Measurements from ENCODE around the gene DAAM2. TPM values are rescaled to one million over a fixed set of nuclear protein-coding genes. Genes with fewer than 3 reads are reported as not detected.

DAAM2 gene
- total and polyA plus RNA-seq, 2 of the 8 experiments (the other 6 are each of a cell fraction or from before 2014, with no cell fraction given), result 1.5 to 2.9 TPM

GRCh38 chr6:39876111-39876510, 83.9 kb downstream of the DAAM2 start:
- no peak overlapping the region for H3K14ac ChIP-seq (ENCODE audit: insufficient read length)
- H3K36me3 ChIP-seq (ENCODE audit: control insufficient read depth in 2 of 4, insufficient read depth in 4 of 4, low read length in 3 of 4), result no peaks in the 10 kb centered on the region
- no peaks in the 10 kb centered on the region for H3K23me2 ChIP-seq (ENCODE audit: low read depth, low read length)
- H2BK15ac ChIP-seq (ENCODE audit: low read length), result no peak overlapping the region
- H3K9me3 ChIP-seq (ENCODE audit: insufficient read depth in 2 of 2, low read depth in 1 of 2, low read length in 1 of 2), result no peaks in the 10 kb centered on the region
- no peaks in the 10 kb centered on the region for H3K79me2 ChIP-seq (ENCODE audit: control insufficient read depth in 1 of 2, insufficient read depth in 2 of 2, low read length in 2 of 2)
- no peaks in the 10 kb centered on the region for H3K27me3 ChIP-seq (replicated peaks in 1 of 4; ENCODE audit: control insufficient read depth in 3 of 4, extremely low read depth in 1 of 4, insufficient read depth in 3 of 4, low read length in 3 of 4)
- H2AFZ ChIP-seq (ENCODE audit: low read length), result no peak overlapping the region
- no peak overlapping the region for H3K56ac ChIP-seq (replicated peaks; ENCODE audit: insufficient read length, low read depth, low read length)
- no peak overlapping the region for H3K4ac ChIP-seq (replicated peaks; ENCODE audit: insufficient read length, low read depth, low read length)
- H3K79me1 ChIP-seq (ENCODE audit: low read depth, low read length), result no peaks in the 10 kb centered on the region
- no peak overlapping the region for H2BK120ac ChIP-seq (replicated peaks; ENCODE audit: low read depth, low read length)
- no peak overlapping the region for H3K27ac ChIP-seq (ENCODE audit: low read depth, low read length)
- H3K4me2 ChIP-seq (ENCODE audit: insufficient read depth in 1 of 2, low read depth in 2 of 2, low read length in 2 of 2), result no peak overlapping the region
- no peak overlapping the region for H2BK5ac ChIP-seq (ENCODE audit: low read depth, low read length)
- no peak overlapping the region for H3K23ac ChIP-seq (ENCODE audit: insufficient read length)
- H3K18ac ChIP-seq (ENCODE audit: extremely low read depth, low read length), result no peak overlapping the region
- H4K8ac ChIP-seq (ENCODE audit: extremely low read depth, insufficient read depth, low read length), result no peak overlapping the region
- FAIRE-seq (no peak), DNase-seq (ENCODE audit: low read depth in 1 of 2, low spot score in 2 of 2) (no peak)
- no peak overlapping the region for H2BK20ac ChIP-seq (ENCODE audit: low read length)
- H3K9ac ChIP-seq (replicated peaks in 1 of 4; ENCODE audit: extremely low read depth in 1 of 4, low read depth in 3 of 4, low read length in 3 of 4), result no peak overlapping the region
- no peak overlapping the region for H4K5ac ChIP-seq (ENCODE audit: insufficient read length, low read depth, low read length)
- POLR2A ChIA-PET (ENCODE audit: partially characterized antibody), result no interaction called here
- no peaks in the 10 kb centered on the region for H3K4me1 ChIP-seq (replicated peaks in 1 of 4; ENCODE audit: control insufficient read depth in 3 of 4, insufficient read depth in 4 of 4, low read length in 3 of 4)
- H2AK5ac ChIP-seq (ENCODE audit: low read depth, low read length), result no peak overlapping the region
- no peak overlapping the region for H4K91ac ChIP-seq (replicated peaks; ENCODE audit: insufficient read length, low read length)
- no peak overlapping the region for H3K4me3 ChIP-seq (ENCODE audit: extremely low read depth in 1 of 4, insufficient read depth in 2 of 4, low read depth in 3 of 4, low read length in 4 of 4)
- CTCF ChIA-PET (ENCODE audit: partially characterized antibody), result interaction anchor here (9.1 to 15.7 kb wide), 2 partner anchors 9 to 17 kb away, joined by 118 to 135 read pairs; no protein-coding TSS in a partner anchor
- no peak overlapping the region for H2BK12ac ChIP-seq (ENCODE audit: low read depth, low read length)
- TF ChIP-seq GABPA (IDR thresholded peaks at IDR 0.05; ENCODE audit: borderline replicate concordance, insufficient read depth, low read length) (no peak), SP2 (IDR thresholded peaks at IDR 0.05; ENCODE audit: low read length) (no peak), ZNF274 (IDR thresholded peaks at IDR 0.05; ENCODE audit: borderline replicate concordance, extremely low read depth, low read length) (no peak), JUND (IDR thresholded peaks at IDR 0.05; ENCODE audit: low read length) (no peak), POLR2AphosphoS5 (IDR thresholded peaks at IDR 0.05; ENCODE audit: low read depth, low read length) (no peak), SP1 (IDR thresholded peaks at IDR 0.05; ENCODE audit: low read depth, low read length) (no peak), MAFK (IDR thresholded peaks at IDR 0.05; ENCODE audit: low read depth, low read length) (no peak), TEAD4 (IDR thresholded peaks at IDR 0.05; ENCODE audit: low read depth, low read length) (no peak), EZH2 (IDR thresholded peaks at IDR 0.05; ENCODE audit: low read depth, low read length, severe bottlenecking) (no peak), RXRA (IDR thresholded peaks at IDR 0.05; ENCODE audit: insufficient read depth, low read depth, low read length) (no peak)
- no peaks in the 10 kb centered on the region for H4K20me1 ChIP-seq (replicated peaks in 1 of 2; ENCODE audit: control insufficient read depth in 1 of 2, insufficient read depth in 2 of 2, low read length in 2 of 2)
